Daoy (cell line): ENCODE data around the gene TMEM231. TPM values are rescaled to one million over a fixed set of nuclear protein-coding genes. Genes with fewer than 3 reads are reported as not detected.
A peak's percentile ranks its signal among the peaks of the same experiment; 100 is the strongest.
"Not testable (repeated sequence)": the region's sequence is repeated elsewhere in the genome, so short reads cannot be mapped to it uniquely, and the experiment has no call there.

Source experiments
- DNase-seq: peaks from one replicate; pipeline ENCODE4 v3.0.0-alpha.2; 2015; ENCODE audit warnings: low read depth
- total RNA-seq: library from RNA; depleted of rRNA; stranded (reverse); fragments of >200 nt; shearing (Covaris generic); gene quantifications from 2 replicates; pipeline ENCODE4 v1.2.3, GENCODE V29; 2014

Gene TMEM231
- total RNA-seq, 1 experiment from 2014 or later = 7.7 TPM

GRCh38 chr16:75566758-75567255, 10.8 kb upstream of the TMEM231 start:
- peak; percentile 13 for DNase-seq

GRCh38 chr16:75566040-75566757, 10.1 kb upstream of the TMEM231 start, which contains the start of gene GABARAPL2:
Gene GABARAPL2, plus strand, starts transcription at chr16:75566379. Its CDS starts 108 bp downstream, at chr16:75566487.
- peak; percentile 81 for DNase-seq

- DNase-seq = no peak
These were observed 9.6 kb upstream of the TMEM231 start for GRCh38 chr16:75565640-75566039.

GRCh38 chr16:75559564-75560372, 3.7 kb upstream of the TMEM231 start:
- DNase-seq = peak; percentile 47

- DNase-seq = no peak
These were observed 2.9 kb upstream of the TMEM231 start for GRCh38 chr16:75558846-75559401.

GRCh38 chr16:75556431-75556950, 439 bp upstream of the TMEM231 start:
- DNase-seq = no peak

- DNase-seq = peak; percentile 94
These were observed 792 bp downstream of the TMEM231 start for GRCh38 chr16:75555213-75555706.

- DNase-seq = no peak
These were observed 3.1 kb downstream of the TMEM231 start for GRCh38 chr16:75552951-75553350.

- DNase-seq = peak; percentile 77
These were observed 5.8 kb downstream of the TMEM231 start for GRCh38 chr16:75550211-75550662.

GRCh38 chr16:75548456-75548855, 7.6 kb downstream of the TMEM231 start:
- DNase-seq = not testable (repeated sequence)

GRCh38 chr16:75546293-75546692, 9.8 kb downstream of the TMEM231 start:
- peak; percentile 19 for DNase-seq

GRCh38 chr16:75545879-75546278, 10.2 kb downstream of the TMEM231 start:
- not testable (repeated sequence) for DNase-seq

GRCh38 chr16:75542462-75542861, 13.6 kb downstream of the TMEM231 start:
- not testable (repeated sequence) for DNase-seq

- DNase-seq = no peak
These were observed 14.8 kb downstream of the TMEM231 start for GRCh38 chr16:75541236-75541635.

GRCh38 chr16:75538882-75539565, 17.0 kb downstream of the TMEM231 start:
- not testable (repeated sequence) for DNase-seq

GRCh38 chr16:75537776-75538175, 18.3 kb downstream of the TMEM231 start:
- no peak for DNase-seq

- DNase-seq = no peak
These were observed 20.2 kb downstream of the TMEM231 start, which contains the start of gene CHST5 for GRCh38 chr16:75535901-75536300. Gene CHST5, minus strand, starts transcription at chr16:75536108. Its CDS starts 5,724 bp downstream, at chr16:75530384.

- DNase-seq = no peak
These were observed 20.7 kb downstream of the TMEM231 start for GRCh38 chr16:75535211-75535843.

- no peak for DNase-seq
These were observed 21.4 kb downstream of the TMEM231 start for GRCh38 chr16:75534560-75535205.

GRCh38 chr16:75532791-75533190, 23.3 kb downstream of the TMEM231 start:
- no peak for DNase-seq
